ENCODE data around the gene CLK1. TPM values are rescaled to one million over a fixed set of nuclear protein-coding genes. Genes with fewer than 3 reads are reported as not detected.
"Not testable (repeated sequence)": the region's sequence is repeated elsewhere in the genome, so short reads cannot be mapped to it uniquely, and the experiment has no call there.

The CLK1 gene
- total and polyA plus RNA-seq, 2 experiments from 2014 or later: 65.2 to 108 TPM

- H3K9me3 ChIP-seq (ENCODE audit: low read depth): no peaks in the 10 kb centered on the region
- H3K4me1 ChIP-seq (ENCODE audit: low read depth): peaks cover 4% of the 10 kb centered on the region
- no peak overlapping the region for H3K27ac ChIP-seq
- H3K27me3 ChIP-seq: no peaks in the 10 kb centered on the region
- no peak overlapping the region for H3K4me3 ChIP-seq
- no peak for DNase-seq (ENCODE audit: low read depth in 1 of 2, low spot score in 1 of 2)
- no peaks in the 10 kb centered on the region for H3K36me3 ChIP-seq
- TF ChIP-seq, protein P1, sequence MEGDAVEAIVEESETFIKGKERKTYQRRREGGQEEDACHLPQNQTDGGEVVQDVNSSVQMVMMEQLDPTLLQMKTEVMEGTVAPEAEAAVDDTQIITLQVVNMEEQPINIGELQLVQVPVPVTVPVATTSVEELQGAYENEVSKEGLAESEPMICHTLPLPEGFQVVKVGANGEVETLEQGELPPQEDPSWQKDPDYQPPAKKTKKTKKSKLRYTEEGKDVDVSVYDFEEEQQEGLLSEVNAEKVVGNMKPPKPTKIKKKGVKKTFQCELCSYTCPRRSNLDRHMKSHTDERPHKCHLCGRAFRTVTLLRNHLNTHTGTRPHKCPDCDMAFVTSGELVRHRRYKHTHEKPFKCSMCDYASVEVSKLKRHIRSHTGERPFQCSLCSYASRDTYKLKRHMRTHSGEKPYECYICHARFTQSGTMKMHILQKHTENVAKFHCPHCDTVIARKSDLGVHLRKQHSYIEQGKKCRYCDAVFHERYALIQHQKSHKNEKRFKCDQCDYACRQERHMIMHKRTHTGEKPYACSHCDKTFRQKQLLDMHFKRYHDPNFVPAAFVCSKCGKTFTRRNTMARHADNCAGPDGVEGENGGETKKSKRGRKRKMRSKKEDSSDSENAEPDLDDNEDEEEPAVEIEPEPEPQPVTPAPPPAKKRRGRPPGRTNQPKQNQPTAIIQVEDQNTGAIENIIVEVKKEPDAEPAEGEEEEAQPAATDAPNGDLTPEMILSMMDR (IDR thresholded peaks at IDR 0.05; ENCODE audit: low read depth, low read length): no peak
Observed at GRCh38 chr2:200828104-200828503, 36.4 kb downstream of the CLK1 start.

- H3K36me3 ChIP-seq: peaks cover 51% of the 10 kb centered on the region
- H3K9me3 ChIP-seq (ENCODE audit: low read depth): no peaks in the 10 kb centered on the region
- peaks cover 4% of the 10 kb centered on the region for H3K4me1 ChIP-seq (ENCODE audit: low read depth)
- no peaks in the 10 kb centered on the region for H3K27me3 ChIP-seq
- no peak overlapping the region for H3K27ac ChIP-seq
- H3K4me3 ChIP-seq: no peak overlapping the region
- no peak for DNase-seq (ENCODE audit: low read depth in 1 of 2, low spot score in 1 of 2)
- TF ChIP-seq, protein P1 (IDR thresholded peaks at IDR 0.05; ENCODE audit: low read depth, low read length): no peak
Observed at GRCh38 chr2:200821686-200822245, 42.7 kb downstream of the CLK1 start.

GRCh38 chr2:200820573-200821234 is 43.8 kb downstream of the CLK1 start:
- H3K27me3 ChIP-seq: no peaks in the 10 kb centered on the region
- H3K9me3 ChIP-seq (ENCODE audit: low read depth): no peaks in the 10 kb centered on the region
- no peak for DNase-seq (ENCODE audit: low read depth in 1 of 2, low spot score in 1 of 2)
- H3K27ac ChIP-seq: no peak overlapping the region
- H3K36me3 ChIP-seq: peaks cover 62% of the 10 kb centered on the region
- no peaks in the 10 kb centered on the region for H3K4me1 ChIP-seq (ENCODE audit: low read depth)
- TF ChIP-seq, protein P1 (IDR thresholded peaks at IDR 0.05; ENCODE audit: low read depth, low read length): no peak
- H3K4me3 ChIP-seq: no peak overlapping the region

DNA sequence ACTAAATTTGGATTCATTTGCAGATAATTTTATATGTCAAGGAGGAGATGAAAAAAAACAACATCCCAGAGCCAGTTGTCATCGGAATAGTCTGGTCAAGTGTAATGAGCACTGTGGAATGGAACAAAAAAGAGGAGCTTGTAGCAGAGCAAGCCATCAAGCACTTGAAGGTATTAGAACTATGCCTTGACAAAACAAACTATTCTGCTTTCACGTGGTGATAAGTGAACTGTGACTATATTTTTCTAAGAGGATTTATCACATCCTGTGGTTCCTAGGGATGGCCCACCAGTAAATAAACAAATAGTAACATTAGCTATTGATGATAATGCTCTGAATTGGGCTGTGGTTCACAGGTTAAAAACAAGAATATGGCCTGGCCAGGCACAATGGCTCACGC is 45.7 kb downstream of the CLK1 start:
- H3K27me3 ChIP-seq; H3K27ac ChIP-seq; H3K4me1 ChIP-seq (ENCODE audit: low read depth); DNase-seq (ENCODE audit: low read depth in 1 of 2, low spot score in 1 of 2); H3K9me3 ChIP-seq (ENCODE audit: low read depth); H3K4me3 ChIP-seq: not testable (repeated sequence)
- H3K36me3 ChIP-seq: peaks cover 80% of the 10 kb centered on the region

- Histone ChIP-seq H3K27me3 (no peaks in the 10 kb centered on the region), H3K36me3 (peaks cover 64% of the 10 kb centered on the region), H3K9me3 (ENCODE audit: low read depth) (no peaks in the 10 kb centered on the region), H3K27ac (no peak overlapping the region), H3K4me3 (no peak overlapping the region), H3K4me1 (ENCODE audit: low read depth) (peaks cover 23% of the 10 kb centered on the region)
- TF ChIP-seq, protein P1 (IDR thresholded peaks at IDR 0.05; ENCODE audit: low read depth, low read length): no peak
- DNase-seq (ENCODE audit: low read depth in 1 of 2, low spot score in 1 of 2): peak in 1 of 2 donors; percentile 59
Observed at GRCh38 chr2:200814917-200815316, 49.5 kb downstream of the CLK1 start.

DNA sequence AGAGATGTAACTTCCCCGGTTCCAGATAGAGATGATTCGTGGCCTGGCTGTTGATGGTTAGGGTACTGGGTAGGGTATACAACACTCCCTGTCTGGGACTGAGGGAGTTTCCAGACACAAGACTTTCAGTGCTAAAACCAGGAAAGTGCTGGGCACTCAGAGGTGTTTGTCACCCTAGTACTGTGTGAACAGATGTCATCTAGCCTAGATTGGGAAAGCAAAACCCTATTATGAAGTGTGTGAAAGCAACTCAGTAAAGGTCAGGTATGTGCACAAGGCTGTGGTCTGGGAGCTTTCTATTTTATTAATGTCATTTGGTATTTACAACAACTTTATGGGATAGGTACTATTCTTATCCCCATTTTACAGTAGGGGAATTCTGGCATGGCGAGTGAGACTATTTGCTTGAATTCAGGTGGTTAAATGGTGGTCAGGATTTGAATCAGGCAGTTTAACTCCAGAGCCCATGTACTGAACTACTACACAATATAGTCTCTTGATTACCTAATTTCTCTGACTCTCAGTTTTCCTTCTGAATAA is 50.1 kb downstream of the CLK1 start:
- peaks cover 58% of the 10 kb centered on the region for H3K36me3 ChIP-seq

More for the DNA sequence above, 50.1 kb downstream of the CLK1 start:
- H3K27me3 ChIP-seq: no peaks in the 10 kb centered on the region
- TF ChIP-seq, protein P1 (IDR thresholded peaks at IDR 0.05; ENCODE audit: low read depth, low read length): no peak
- no peaks in the 10 kb centered on the region for H3K9me3 ChIP-seq (ENCODE audit: low read depth)
- DNase-seq (ENCODE audit: low read depth in 1 of 2, low spot score in 1 of 2): no peak
- H3K4me3 ChIP-seq: no peak overlapping the region
- peaks cover 23% of the 10 kb centered on the region for H3K4me1 ChIP-seq (ENCODE audit: low read depth)
- no peak overlapping the region for H3K27ac ChIP-seq
